ENCODE data around the gene ADAMTS6.

Gene ADAMTS6

GRCh38 chr5:65100911-65101631 lies 380.6 kb downstream of the ADAMTS6 start:
- DNase-seq = no peak

All from NCI-H510A (cell line).